Keratinocyte (primary cell): Measurements from ENCODE around the gene ERC2.

Source experiments
- EZH2 ChIP-seq: IDR thresholded peaks from one replicate; pipeline ENCODE4 v1.6.1; 2012; ENCODE audit warnings: inconsistent platforms, mild to moderate bottlenecking, low read length, moderate library complexity
- TF ChIP-seq, protein P1 (sequence below), 3 experiments: IDR thresholded peaks in 1 of 3; conservative IDR thresholded peaks in 1 of 3; optimal IDR thresholded peaks in 1 of 3; 2 replicates in 2 of 3; 3 replicates in 1 of 3; pipeline versions ENCODE3 to v1.5.1; 2011; ENCODE audit warnings: low read length in 3 of 3, mild to moderate bottlenecking in 3 of 3, moderate library complexity in 2 of 3, control low read depth in 1 of 3, inconsistent platforms in 1 of 3; ENCODE audit not compliant: insufficient read depth in 2 of 3; ENCODE audit errors: extremely low read depth in 1 of 3

DNA sequence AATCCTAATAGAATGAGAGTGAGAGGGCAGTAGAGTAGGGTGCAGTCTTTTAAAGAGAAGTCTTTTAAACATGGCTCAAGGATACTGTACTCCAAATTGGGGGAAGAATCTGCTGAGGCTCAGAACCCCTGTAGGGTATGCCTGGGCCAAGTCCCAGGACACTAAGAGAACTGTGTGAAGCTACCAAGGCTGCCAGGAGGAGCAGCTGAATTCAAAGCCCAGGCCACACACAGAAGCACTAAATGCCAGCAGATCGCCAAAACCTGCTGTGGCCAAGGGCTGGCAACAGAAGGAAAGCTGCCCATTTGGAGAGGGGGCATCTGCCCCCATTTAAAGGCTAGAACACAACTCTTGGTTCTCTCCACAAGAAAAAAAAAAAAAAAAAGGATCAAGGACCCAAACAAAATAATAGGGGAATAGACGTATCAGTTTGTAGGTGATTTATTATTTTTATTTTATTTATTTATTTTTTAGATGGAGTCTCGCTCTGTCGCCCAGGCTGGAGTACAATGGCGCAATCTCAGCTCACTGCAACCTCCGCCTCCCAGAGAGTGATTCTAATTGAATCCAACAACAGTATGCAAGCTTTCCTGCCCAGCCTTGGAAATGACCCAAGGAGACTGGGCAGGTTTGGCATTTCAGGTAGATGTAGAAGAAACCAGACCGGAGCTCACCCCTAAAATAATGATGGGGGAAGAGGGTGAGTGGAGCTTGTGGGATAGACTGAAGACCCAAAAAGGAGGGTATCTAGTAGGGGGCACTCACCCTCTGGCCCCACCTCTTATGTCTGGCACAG is 702.2 kb downstream of the ERC2 start:
- TF ChIP-seq, protein P1, sequence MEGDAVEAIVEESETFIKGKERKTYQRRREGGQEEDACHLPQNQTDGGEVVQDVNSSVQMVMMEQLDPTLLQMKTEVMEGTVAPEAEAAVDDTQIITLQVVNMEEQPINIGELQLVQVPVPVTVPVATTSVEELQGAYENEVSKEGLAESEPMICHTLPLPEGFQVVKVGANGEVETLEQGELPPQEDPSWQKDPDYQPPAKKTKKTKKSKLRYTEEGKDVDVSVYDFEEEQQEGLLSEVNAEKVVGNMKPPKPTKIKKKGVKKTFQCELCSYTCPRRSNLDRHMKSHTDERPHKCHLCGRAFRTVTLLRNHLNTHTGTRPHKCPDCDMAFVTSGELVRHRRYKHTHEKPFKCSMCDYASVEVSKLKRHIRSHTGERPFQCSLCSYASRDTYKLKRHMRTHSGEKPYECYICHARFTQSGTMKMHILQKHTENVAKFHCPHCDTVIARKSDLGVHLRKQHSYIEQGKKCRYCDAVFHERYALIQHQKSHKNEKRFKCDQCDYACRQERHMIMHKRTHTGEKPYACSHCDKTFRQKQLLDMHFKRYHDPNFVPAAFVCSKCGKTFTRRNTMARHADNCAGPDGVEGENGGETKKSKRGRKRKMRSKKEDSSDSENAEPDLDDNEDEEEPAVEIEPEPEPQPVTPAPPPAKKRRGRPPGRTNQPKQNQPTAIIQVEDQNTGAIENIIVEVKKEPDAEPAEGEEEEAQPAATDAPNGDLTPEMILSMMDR (optimal IDR thresholded peaks at IDR 0.05 in 1 of 3, IDR thresholded peaks at IDR 0.05 in 1 of 3, conservative IDR thresholded peaks at IDR 0.05 in 1 of 3; ENCODE audit: extremely low read depth in 1 of 3, insufficient read depth in 2 of 3, low read length in 3 of 3), result no peak
- TF ChIP-seq EZH2, result no peak
